H1 (cell line): Measurements from ENCODE around the gene IGF2R. TPM values are rescaled to one million over a fixed set of nuclear protein-coding genes. Genes with fewer than 3 reads are reported as not detected.

ENCODE experiments used
- RNF2 ChIP-seq: fragments of 200-900, 300-1000 bp; sonication (generic); IDR thresholded peaks from 2 replicates; pipeline ENCODE4 v1.7.1; 2016; ENCODE audit warnings: borderline replicate concordance, low read depth, mild to moderate bottlenecking, antibody characterized with exemption, low read length; ENCODE audit not compliant: poor library complexity, severe bottlenecking; ENCODE audit errors: missing control alignments
- polyA plus RNA-seq, 7 experiments: library from polyadenylated mRNA; depleted of rRNA in 3 of 7; stranded (reverse) in 5 of 7; unstranded in 2 of 7; fragments of >200 nt in 5 of 7; fragments of 200-250 nt in 2 of 7; gene quantifications; 1 replicate in 5 of 7; 2 replicates in 1 of 7; 4 replicates in 1 of 7; pipeline versions ENCODE4 v1.2.1 to v1.2.3, GENCODE V29; 2011 to 2013; ENCODE audit warnings: missing spikeins in 2 of 7, mixed read lengths in 2 of 7
- total RNA-seq: library from RNA; stranded (reverse); fragmentation: NEBNext Ultra II Directional; extraction: Animal tissue kit (Norgen Biotek cat#: 25700); gene quantifications from 2 replicates; pipeline ENCODE4 v1.2.1, GENCODE V29; 2021
- TF ChIP-seq, protein P1 (sequence below): fragments of 300-600 bp; sonication (generic); IDR thresholded peaks from 2 replicates; pipeline ENCODE4 v1.7.1; 2012; ENCODE audit warnings: low read length, moderate library complexity, mild to moderate bottlenecking, inconsistent platforms; ENCODE audit not compliant: insufficient replicate concordance

IGF2R gene
- total and polyA plus RNA-seq, 2 of the 8 experiments (the other 6 are each of a cell fraction or from before 2014, with no cell fraction given), result 20.6 to 74.1 TPM

GRCh38 chr6:160014869-160015182, 45.9 kb downstream of the IGF2R start (continued):
- TF ChIP-seq, protein P1, sequence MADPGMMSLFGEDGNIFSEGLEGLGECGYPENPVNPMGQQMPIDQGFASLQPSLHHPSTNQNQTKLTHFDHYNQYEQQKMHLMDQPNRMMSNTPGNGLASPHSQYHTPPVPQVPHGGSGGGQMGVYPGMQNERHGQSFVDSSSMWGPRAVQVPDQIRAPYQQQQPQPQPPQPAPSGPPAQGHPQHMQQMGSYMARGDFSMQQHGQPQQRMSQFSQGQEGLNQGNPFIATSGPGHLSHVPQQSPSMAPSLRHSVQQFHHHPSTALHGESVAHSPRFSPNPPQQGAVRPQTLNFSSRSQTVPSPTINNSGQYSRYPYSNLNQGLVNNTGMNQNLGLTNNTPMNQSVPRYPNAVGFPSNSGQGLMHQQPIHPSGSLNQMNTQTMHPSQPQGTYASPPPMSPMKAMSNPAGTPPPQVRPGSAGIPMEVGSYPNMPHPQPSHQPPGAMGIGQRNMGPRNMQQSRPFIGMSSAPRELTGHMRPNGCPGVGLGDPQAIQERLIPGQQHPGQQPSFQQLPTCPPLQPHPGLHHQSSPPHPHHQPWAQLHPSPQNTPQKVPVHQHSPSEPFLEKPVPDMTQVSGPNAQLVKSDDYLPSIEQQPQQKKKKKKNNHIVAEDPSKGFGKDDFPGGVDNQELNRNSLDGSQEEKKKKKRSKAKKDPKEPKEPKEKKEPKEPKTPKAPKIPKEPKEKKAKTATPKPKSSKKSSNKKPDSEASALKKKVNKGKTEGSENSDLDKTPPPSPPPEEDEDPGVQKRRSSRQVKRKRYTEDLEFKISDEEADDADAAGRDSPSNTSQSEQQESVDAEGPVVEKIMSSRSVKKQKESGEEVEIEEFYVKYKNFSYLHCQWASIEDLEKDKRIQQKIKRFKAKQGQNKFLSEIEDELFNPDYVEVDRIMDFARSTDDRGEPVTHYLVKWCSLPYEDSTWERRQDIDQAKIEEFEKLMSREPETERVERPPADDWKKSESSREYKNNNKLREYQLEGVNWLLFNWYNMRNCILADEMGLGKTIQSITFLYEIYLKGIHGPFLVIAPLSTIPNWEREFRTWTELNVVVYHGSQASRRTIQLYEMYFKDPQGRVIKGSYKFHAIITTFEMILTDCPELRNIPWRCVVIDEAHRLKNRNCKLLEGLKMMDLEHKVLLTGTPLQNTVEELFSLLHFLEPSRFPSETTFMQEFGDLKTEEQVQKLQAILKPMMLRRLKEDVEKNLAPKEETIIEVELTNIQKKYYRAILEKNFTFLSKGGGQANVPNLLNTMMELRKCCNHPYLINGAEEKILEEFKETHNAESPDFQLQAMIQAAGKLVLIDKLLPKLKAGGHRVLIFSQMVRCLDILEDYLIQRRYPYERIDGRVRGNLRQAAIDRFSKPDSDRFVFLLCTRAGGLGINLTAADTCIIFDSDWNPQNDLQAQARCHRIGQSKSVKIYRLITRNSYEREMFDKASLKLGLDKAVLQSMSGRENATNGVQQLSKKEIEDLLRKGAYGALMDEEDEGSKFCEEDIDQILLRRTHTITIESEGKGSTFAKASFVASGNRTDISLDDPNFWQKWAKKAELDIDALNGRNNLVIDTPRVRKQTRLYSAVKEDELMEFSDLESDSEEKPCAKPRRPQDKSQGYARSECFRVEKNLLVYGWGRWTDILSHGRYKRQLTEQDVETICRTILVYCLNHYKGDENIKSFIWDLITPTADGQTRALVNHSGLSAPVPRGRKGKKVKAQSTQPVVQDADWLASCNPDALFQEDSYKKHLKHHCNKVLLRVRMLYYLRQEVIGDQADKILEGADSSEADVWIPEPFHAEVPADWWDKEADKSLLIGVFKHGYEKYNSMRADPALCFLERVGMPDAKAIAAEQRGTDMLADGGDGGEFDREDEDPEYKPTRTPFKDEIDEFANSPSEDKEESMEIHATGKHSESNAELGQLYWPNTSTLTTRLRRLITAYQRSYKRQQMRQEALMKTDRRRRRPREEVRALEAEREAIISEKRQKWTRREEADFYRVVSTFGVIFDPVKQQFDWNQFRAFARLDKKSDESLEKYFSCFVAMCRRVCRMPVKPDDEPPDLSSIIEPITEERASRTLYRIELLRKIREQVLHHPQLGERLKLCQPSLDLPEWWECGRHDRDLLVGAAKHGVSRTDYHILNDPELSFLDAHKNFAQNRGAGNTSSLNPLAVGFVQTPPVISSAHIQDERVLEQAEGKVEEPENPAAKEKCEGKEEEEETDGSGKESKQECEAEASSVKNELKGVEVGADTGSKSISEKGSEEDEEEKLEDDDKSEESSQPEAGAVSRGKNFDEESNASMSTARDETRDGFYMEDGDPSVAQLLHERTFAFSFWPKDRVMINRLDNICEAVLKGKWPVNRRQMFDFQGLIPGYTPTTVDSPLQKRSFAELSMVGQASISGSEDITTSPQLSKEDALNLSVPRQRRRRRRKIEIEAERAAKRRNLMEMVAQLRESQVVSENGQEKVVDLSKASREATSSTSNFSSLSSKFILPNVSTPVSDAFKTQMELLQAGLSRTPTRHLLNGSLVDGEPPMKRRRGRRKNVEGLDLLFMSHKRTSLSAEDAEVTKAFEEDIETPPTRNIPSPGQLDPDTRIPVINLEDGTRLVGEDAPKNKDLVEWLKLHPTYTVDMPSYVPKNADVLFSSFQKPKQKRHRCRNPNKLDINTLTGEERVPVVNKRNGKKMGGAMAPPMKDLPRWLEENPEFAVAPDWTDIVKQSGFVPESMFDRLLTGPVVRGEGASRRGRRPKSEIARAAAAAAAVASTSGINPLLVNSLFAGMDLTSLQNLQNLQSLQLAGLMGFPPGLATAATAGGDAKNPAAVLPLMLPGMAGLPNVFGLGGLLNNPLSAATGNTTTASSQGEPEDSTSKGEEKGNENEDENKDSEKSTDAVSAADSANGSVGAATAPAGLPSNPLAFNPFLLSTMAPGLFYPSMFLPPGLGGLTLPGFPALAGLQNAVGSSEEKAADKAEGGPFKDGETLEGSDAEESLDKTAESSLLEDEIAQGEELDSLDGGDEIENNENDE, result no peak
- TF ChIP-seq RNF2, result no peak
- TF ChIP-seq, all 59 proteins: peak for 0
